ENCODE data around the gene SLC6A9. TPM values are rescaled to one million over a fixed set of nuclear protein-coding genes. Genes with fewer than 3 reads are reported as not detected.
A peak's percentile ranks its signal among the peaks of the same experiment; 100 is the strongest.

Gene SLC6A9
- polyA plus RNA-seq, 1 donor: 3.5 TPM

GRCh38 chr1:44002606-44003157, 28.6 kb downstream of the SLC6A9 start:
- H3K4me1 ChIP-seq (ENCODE audit: control insufficient read depth, insufficient read depth, low read length): peaks cover 8% of the 10 kb centered on the region
- no peak overlapping the region for H3K27ac ChIP-seq (ENCODE audit: low read length)
- no peaks in the 10 kb centered on the region for H3K36me3 ChIP-seq (ENCODE audit: control insufficient read depth, insufficient read depth, low read length)
- H3K4me3 ChIP-seq (ENCODE audit: low read length): no peak overlapping the region
- no CpG with 5 or more reads among the region's 14 CpGs for WGBS (ENCODE audit: insufficient coverage, low lambda C conversion rate)
- H3K9me3 ChIP-seq (ENCODE audit: control insufficient read depth, low read depth, low read length): no peaks in the 10 kb centered on the region
- no peak for DNase-seq
- no peaks in the 10 kb centered on the region for H3K27me3 ChIP-seq (ENCODE audit: control insufficient read depth, insufficient read depth, low read length)

DNA sequence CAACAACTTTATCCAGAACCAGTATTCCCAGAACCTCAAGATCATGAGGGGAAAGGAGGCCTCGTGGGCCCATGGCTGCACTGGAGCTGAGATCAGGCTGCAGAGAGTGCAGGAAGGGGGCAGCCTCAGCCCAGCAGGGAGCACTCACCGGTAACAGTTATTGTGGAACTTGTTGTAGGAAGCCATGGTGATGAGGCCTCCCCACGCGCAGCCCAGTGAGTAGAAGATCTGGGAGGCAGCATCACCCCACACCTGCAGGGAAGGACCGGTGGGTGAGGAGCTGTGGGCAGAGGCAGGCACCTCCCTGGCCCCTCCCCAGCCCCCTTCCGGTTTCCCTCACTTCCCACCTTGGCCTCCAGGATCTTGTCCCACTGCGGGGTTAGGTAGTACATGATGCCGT, 29.1 kb downstream of the SLC6A9 start:
- no peak overlapping the region for H3K27ac ChIP-seq (ENCODE audit: low read length)
- H3K4me3 ChIP-seq (ENCODE audit: low read length): no peak overlapping the region
- H3K36me3 ChIP-seq (ENCODE audit: control insufficient read depth, insufficient read depth, low read length): no peaks in the 10 kb centered on the region
- no peaks in the 10 kb centered on the region for H3K27me3 ChIP-seq (ENCODE audit: control insufficient read depth, insufficient read depth, low read length)
- DNase-seq: no peak
- no peaks in the 10 kb centered on the region for H3K9me3 ChIP-seq (ENCODE audit: control insufficient read depth, low read depth, low read length)
- WGBS (ENCODE audit: insufficient coverage, low lambda C conversion rate): no CpG with 5 or more reads among the region's 8 CpGs
- H3K4me1 ChIP-seq (ENCODE audit: control insufficient read depth, insufficient read depth, low read length): peaks cover 13% of the 10 kb centered on the region

GRCh38 chr1:44000122-44000665, 31.1 kb downstream of the SLC6A9 start:
- Histone ChIP-seq H3K4me1 (ENCODE audit: control insufficient read depth, insufficient read depth, low read length) (peaks cover 24% of the 10 kb centered on the region), H3K9me3 (ENCODE audit: control insufficient read depth, low read depth, low read length) (no peaks in the 10 kb centered on the region), H3K36me3 (ENCODE audit: control insufficient read depth, insufficient read depth, low read length) (no peaks in the 10 kb centered on the region), H3K27me3 (ENCODE audit: control insufficient read depth, insufficient read depth, low read length) (no peaks in the 10 kb centered on the region), H3K27ac (ENCODE audit: low read length) (no peak overlapping the region), H3K4me3 (ENCODE audit: low read length) (no peak overlapping the region)
- no peak for DNase-seq
- WGBS (ENCODE audit: insufficient coverage, low lambda C conversion rate): 100% methylated on average over 1 of the region's 8 CpGs

- whole genome bisulfite sequencing (ENCODE audit: insufficient coverage, low lambda C conversion rate): no CpG with 5 or more reads among the region's 8 CpGs
- Histone ChIP-seq H3K4me3 (ENCODE audit: low read length) (no peak overlapping the region), H3K9me3 (ENCODE audit: control insufficient read depth, low read depth, low read length) (no peaks in the 10 kb centered on the region), H3K4me1 (ENCODE audit: control insufficient read depth, insufficient read depth, low read length) (peaks cover 30% of the 10 kb centered on the region), H3K27ac (ENCODE audit: low read length) (no peak overlapping the region), H3K27me3 (ENCODE audit: control insufficient read depth, insufficient read depth, low read length) (no peaks in the 10 kb centered on the region), H3K36me3 (ENCODE audit: control insufficient read depth, insufficient read depth, low read length) (no peaks in the 10 kb centered on the region)
- no peak for DNase-seq
Observed at GRCh38 chr1:43999455-43999854, 31.8 kb downstream of the SLC6A9 start.

- WGBS (ENCODE audit: insufficient coverage, low lambda C conversion rate): no CpG with 5 or more reads among the region's 11 CpGs
- no peaks in the 10 kb centered on the region for H3K9me3 ChIP-seq (ENCODE audit: control insufficient read depth, low read depth, low read length)
- no peaks in the 10 kb centered on the region for H3K36me3 ChIP-seq (ENCODE audit: control insufficient read depth, insufficient read depth, low read length)
- H3K4me1 ChIP-seq (ENCODE audit: control insufficient read depth, insufficient read depth, low read length): peaks cover 30% of the 10 kb centered on the region
- no peaks in the 10 kb centered on the region for H3K27me3 ChIP-seq (ENCODE audit: control insufficient read depth, insufficient read depth, low read length)
- H3K27ac ChIP-seq (ENCODE audit: low read length): peak overlapping the region; percentile 62
- H3K4me3 ChIP-seq (ENCODE audit: low read length): peak overlapping the region; percentile 33
- no peak for DNase-seq
Observed at GRCh38 chr1:43998000-43998378, 33.3 kb downstream of the SLC6A9 start.

- H3K4me1 ChIP-seq (ENCODE audit: control insufficient read depth, insufficient read depth, low read length): peaks cover 34% of the 10 kb centered on the region
- H3K9me3 ChIP-seq (ENCODE audit: control insufficient read depth, low read depth, low read length): no peaks in the 10 kb centered on the region
- peak overlapping the region; percentile 33 for H3K4me3 ChIP-seq (ENCODE audit: low read length)
- H3K27ac ChIP-seq (ENCODE audit: low read length): peak overlapping the region; percentile 62
- peak; percentile 69 to 76 for DNase-seq
- WGBS (ENCODE audit: insufficient coverage, low lambda C conversion rate): no CpG with 5 or more reads among the region's 22 CpGs
- no peaks in the 10 kb centered on the region for H3K27me3 ChIP-seq (ENCODE audit: control insufficient read depth, insufficient read depth, low read length)
- no peaks in the 10 kb centered on the region for H3K36me3 ChIP-seq (ENCODE audit: control insufficient read depth, insufficient read depth, low read length)
Observed at GRCh38 chr1:43997295-43997999, 33.8 kb downstream of the SLC6A9 start.

- Histone ChIP-seq H3K4me3 (ENCODE audit: low read length) (no peak overlapping the region), H3K27ac (ENCODE audit: low read length) (peak overlapping the region; percentile 62), H3K4me1 (ENCODE audit: control insufficient read depth, insufficient read depth, low read length) (peaks cover 38% of the 10 kb centered on the region), H3K9me3 (ENCODE audit: control insufficient read depth, low read depth, low read length) (no peaks in the 10 kb centered on the region), H3K36me3 (ENCODE audit: control insufficient read depth, insufficient read depth, low read length) (no peaks in the 10 kb centered on the region), H3K27me3 (ENCODE audit: control insufficient read depth, insufficient read depth, low read length) (no peaks in the 10 kb centered on the region)
- WGBS (ENCODE audit: insufficient coverage, low lambda C conversion rate): no CpG with 5 or more reads among the region's 6 CpGs
- DNase-seq: no peak
Observed at GRCh38 chr1:43996733-43997115, 34.5 kb downstream of the SLC6A9 start.

- no peaks in the 10 kb centered on the region for H3K27me3 ChIP-seq (ENCODE audit: control insufficient read depth, insufficient read depth, low read length)
- 65% methylated on average over 4 of the region's 21 CpGs for WGBS (ENCODE audit: insufficient coverage, low lambda C conversion rate)
- H3K4me3 ChIP-seq (ENCODE audit: low read length): no peak overlapping the region
- DNase-seq: no peak
- peaks cover 40% of the 10 kb centered on the region for H3K4me1 ChIP-seq (ENCODE audit: control insufficient read depth, insufficient read depth, low read length)
- no peaks in the 10 kb centered on the region for H3K9me3 ChIP-seq (ENCODE audit: control insufficient read depth, low read depth, low read length)
- H3K36me3 ChIP-seq (ENCODE audit: control insufficient read depth, insufficient read depth, low read length): no peaks in the 10 kb centered on the region
- H3K27ac ChIP-seq (ENCODE audit: low read length): peak overlapping the region; percentile 62
Observed at GRCh38 chr1:43995984-43996732, 35.1 kb downstream of the SLC6A9 start.

GRCh38 chr1:43994794-43995790, 36.2 kb downstream of the SLC6A9 start:
- no CpG with 5 or more reads among the region's 15 CpGs for WGBS (ENCODE audit: insufficient coverage, low lambda C conversion rate)
- Histone ChIP-seq H3K27me3 (ENCODE audit: control insufficient read depth, insufficient read depth, low read length) (no peaks in the 10 kb centered on the region), H3K4me1 (ENCODE audit: control insufficient read depth, insufficient read depth, low read length) (peaks cover 49% of the 10 kb centered on the region), H3K4me3 (ENCODE audit: low read length) (no peak overlapping the region), H3K36me3 (ENCODE audit: control insufficient read depth, insufficient read depth, low read length) (no peaks in the 10 kb centered on the region), H3K27ac (ENCODE audit: low read length) (no peak overlapping the region), H3K9me3 (ENCODE audit: control insufficient read depth, low read depth, low read length) (no peaks in the 10 kb centered on the region)
- DNase-seq: peak; percentile 62 to 68
